ENCODE measurements around the gene EEIG1. TPM values are rescaled to one million over a fixed set of nuclear protein-coding genes. Genes with fewer than 3 reads are reported as not detected.

EEIG1 gene
- total RNA-seq, 1 donor from 2014 or later, result 26.4 TPM

DNA sequence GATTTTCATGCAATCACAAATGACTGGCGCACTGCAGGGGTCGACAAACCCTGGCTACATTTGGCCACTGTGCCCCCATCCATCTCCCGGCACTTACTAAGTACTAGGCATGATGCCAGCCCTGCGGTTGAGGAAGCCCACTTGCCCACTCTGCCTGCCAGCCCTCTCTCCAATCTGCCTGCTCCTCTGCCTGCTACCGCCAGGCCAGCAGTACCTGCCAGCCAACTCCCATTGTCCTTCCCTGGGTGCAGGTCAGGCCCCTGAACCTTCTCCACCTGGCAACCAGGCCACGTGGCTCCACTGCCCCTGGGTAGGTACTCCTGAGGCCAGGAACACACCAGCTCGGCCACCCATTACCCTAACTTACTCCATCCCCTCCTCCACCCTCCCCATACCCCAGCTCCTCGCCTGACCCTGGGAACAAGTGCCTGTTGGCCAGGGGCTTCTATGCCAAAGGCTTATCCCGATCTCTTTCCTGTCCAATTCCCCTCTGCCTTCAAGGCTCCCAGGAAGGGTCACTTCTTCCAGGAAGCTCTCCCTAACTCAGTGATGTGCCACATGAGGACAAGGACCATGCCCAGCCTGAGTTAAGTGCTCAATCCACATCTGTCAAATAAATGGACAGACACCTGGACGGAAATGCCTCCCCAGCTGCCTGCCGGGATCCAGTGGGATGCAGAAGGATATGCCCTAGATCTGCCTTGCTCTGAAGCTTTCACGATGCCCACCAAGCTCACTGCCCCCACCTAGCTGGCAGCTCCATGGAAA is 6.6 kb downstream of the EEIG1 start:
- H3K9me3 Mint-ChIP-seq (ENCODE audit: unreplicated experiment), result no peaks in the 10 kb centered on the region
- H3K27ac Mint-ChIP-seq (ENCODE audit: unreplicated experiment), result peak overlapping the region; percentile 1
- H3K4me3 Mint-ChIP-seq (ENCODE audit: unreplicated experiment), result peak overlapping the region; percentile 9
- Histone ChIP-seq H3K9me3 (ENCODE audit: insufficient read depth, low read depth, low read length) (no peaks in the 10 kb centered on the region), H3K79me2 (ENCODE audit: insufficient read depth, low read length) (peaks cover 92% of the 10 kb centered on the region), H3K4me1 (ENCODE audit: insufficient read depth, low read length) (peaks cover 31% of the 10 kb centered on the region), H3K9ac (ENCODE audit: low read length) (no peak overlapping the region), H4K20me1 (ENCODE audit: insufficient read depth, low read length) (peaks cover 93% of the 10 kb centered on the region), H3K27ac (ENCODE audit: low read depth, low read length) (no peak overlapping the region), H3K36me3 (ENCODE audit: insufficient read depth, low read length) (no peaks in the 10 kb centered on the region), H3K4me2 (ENCODE audit: low read length) (no peak overlapping the region), H3K27me3 (ENCODE audit: insufficient read depth, low read length) (no peaks in the 10 kb centered on the region), H3K4me3 (ENCODE audit: insufficient read depth, low read depth, low read length) (no peak overlapping the region), H2AFZ (ENCODE audit: low read depth, low read length) (no peak overlapping the region)
- TF ChIP-seq EZH2 (IDR thresholded peaks at IDR 0.05; ENCODE audit: insufficient read depth, low read length), result no peak
- TF ChIP-seq, protein P1, sequence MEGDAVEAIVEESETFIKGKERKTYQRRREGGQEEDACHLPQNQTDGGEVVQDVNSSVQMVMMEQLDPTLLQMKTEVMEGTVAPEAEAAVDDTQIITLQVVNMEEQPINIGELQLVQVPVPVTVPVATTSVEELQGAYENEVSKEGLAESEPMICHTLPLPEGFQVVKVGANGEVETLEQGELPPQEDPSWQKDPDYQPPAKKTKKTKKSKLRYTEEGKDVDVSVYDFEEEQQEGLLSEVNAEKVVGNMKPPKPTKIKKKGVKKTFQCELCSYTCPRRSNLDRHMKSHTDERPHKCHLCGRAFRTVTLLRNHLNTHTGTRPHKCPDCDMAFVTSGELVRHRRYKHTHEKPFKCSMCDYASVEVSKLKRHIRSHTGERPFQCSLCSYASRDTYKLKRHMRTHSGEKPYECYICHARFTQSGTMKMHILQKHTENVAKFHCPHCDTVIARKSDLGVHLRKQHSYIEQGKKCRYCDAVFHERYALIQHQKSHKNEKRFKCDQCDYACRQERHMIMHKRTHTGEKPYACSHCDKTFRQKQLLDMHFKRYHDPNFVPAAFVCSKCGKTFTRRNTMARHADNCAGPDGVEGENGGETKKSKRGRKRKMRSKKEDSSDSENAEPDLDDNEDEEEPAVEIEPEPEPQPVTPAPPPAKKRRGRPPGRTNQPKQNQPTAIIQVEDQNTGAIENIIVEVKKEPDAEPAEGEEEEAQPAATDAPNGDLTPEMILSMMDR (IDR thresholded peaks at IDR 0.05; ENCODE audit: insufficient read depth, low read depth, low read length), result no peak
- H3K36me3 Mint-ChIP-seq (ENCODE audit: low read depth, unreplicated experiment), result peaks cover 3% of the 10 kb centered on the region
- H3K4me1 Mint-ChIP-seq (ENCODE audit: low read depth, unreplicated experiment), result peaks cover 37% of the 10 kb centered on the region
- DNase-seq (ENCODE audit: low read depth), result no peak
- H3K27me3 Mint-ChIP-seq (ENCODE audit: low read depth, unreplicated experiment), result peaks cover 2% of the 10 kb centered on the region
- FAIRE-seq, result no peak

DNA sequence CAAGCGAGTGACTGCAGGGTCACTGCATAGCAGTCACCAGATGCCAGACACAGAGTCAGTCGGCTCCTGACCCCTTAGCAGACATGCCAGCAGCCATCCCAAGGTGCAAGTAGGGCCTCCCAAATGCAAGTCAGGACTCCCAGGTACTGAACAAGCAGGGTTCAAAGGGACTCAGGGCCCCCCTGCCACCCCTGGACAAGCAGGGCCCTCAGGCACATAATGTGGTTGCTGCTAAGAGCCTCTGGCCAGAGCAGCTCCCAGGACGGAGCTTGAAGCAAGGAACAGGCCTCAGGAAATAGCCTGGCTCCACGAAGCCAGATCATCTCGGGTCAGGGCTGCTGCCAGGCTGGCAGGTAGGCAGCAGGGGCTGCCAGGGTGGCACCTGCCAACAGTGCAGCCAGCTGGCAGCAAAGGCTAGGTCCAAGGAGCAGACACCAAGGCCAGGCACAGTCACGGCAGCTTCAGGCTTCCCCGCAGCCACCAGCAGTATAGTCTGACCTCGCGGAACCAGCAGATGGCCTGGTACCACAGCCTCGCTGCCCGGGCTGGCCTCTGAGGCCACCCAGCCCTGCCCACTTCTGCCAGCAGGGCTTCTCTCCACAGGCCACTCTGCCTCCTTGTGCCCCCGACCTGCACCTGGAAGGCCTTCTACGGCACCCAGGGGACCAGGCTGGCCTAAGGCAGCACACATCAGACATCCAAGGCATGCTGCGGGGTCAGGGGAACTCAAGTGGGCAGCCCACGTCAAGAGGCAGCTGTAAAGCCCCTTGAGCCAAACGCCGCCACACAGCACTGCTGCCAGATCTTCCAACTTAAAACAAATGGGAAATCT is 7.4 kb downstream of the EEIG1 start:
- Histone ChIP-seq H3K79me2 (ENCODE audit: insufficient read depth, low read length) (peaks cover 96% of the 10 kb centered on the region), H3K9ac (ENCODE audit: low read length) (no peak overlapping the region), H3K9me3 (ENCODE audit: insufficient read depth, low read depth, low read length) (no peaks in the 10 kb centered on the region), H3K4me3 (ENCODE audit: insufficient read depth, low read depth, low read length) (no peak overlapping the region), H4K20me1 (ENCODE audit: insufficient read depth, low read length) (peaks cover 86% of the 10 kb centered on the region), H3K27me3 (ENCODE audit: insufficient read depth, low read length) (no peaks in the 10 kb centered on the region), H2AFZ (ENCODE audit: low read depth, low read length) (no peak overlapping the region), H3K36me3 (ENCODE audit: insufficient read depth, low read length) (no peaks in the 10 kb centered on the region), H3K4me1 (ENCODE audit: insufficient read depth, low read length) (peaks cover 31% of the 10 kb centered on the region), H3K27ac (ENCODE audit: low read depth, low read length) (no peak overlapping the region), H3K4me2 (ENCODE audit: low read length) (no peak overlapping the region)
- FAIRE-seq, result no peak
- no peak for DNase-seq (ENCODE audit: low read depth)
- H3K4me1 Mint-ChIP-seq (ENCODE audit: low read depth, unreplicated experiment), result peaks cover 45% of the 10 kb centered on the region
- H3K36me3 Mint-ChIP-seq (ENCODE audit: low read depth, unreplicated experiment), result peaks cover 5% of the 10 kb centered on the region
- no peak for TF ChIP-seq EZH2 (IDR thresholded peaks at IDR 0.05; ENCODE audit: insufficient read depth, low read length)
- TF ChIP-seq, protein P1 (IDR thresholded peaks at IDR 0.05; ENCODE audit: insufficient read depth, low read depth, low read length), result no peak
- no peaks in the 10 kb centered on the region for H3K9me3 Mint-ChIP-seq (ENCODE audit: unreplicated experiment)
- peak overlapping the region; percentile 40 for H3K4me3 Mint-ChIP-seq (ENCODE audit: unreplicated experiment)
- peaks cover 2% of the 10 kb centered on the region for H3K27me3 Mint-ChIP-seq (ENCODE audit: low read depth, unreplicated experiment)
- H3K27ac Mint-ChIP-seq (ENCODE audit: unreplicated experiment), result no peak overlapping the region

Data from astrocyte (in vitro differentiated cells and primary cell).